ENCODE data around the gene ITIH5.

The ITIH5 gene

DNA sequence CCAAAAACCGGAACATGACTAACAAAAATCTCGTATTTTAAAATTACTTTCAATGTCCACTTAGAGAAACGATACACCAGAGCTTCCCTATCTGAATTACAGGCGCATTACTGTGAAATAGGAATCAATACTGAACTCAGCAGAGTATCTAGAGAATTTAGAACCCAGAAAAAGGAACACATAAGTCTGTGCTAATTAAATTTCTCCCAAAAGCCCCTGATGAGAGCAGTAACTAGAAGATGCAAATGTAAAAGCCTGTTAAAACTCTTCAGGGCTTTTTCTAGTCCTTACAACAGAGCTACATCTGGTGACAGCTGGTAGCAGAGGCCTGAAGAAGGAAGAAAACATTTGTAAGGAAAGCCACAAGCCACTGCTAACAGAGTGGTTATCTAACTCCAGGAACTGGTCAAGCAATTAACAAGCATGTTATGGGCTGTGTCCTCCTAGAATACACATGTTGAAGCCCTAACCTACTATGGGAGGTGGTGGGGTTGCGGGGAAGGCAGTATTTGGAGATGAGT, 24.2 kb downstream of the ITIH5 start:
- DNase-seq (no peak), ATAC-seq (replicated peaks) (no peak)
- H3K4me3 Mint-ChIP-seq = no peak overlapping the region
- peaks cover 50 to 56% of the 10 kb centered on the region in 2 donors for H3K27me3 Mint-ChIP-seq
- no peaks in the 10 kb centered on the region for H3K36me3 Mint-ChIP-seq (ENCODE audit: insufficient read depth)
- H3K27ac Mint-ChIP-seq = no peak overlapping the region
- H3K9me3 Mint-ChIP-seq = no peaks in the 10 kb centered on the region
- no peaks in the 10 kb centered on the region for H3K4me1 Mint-ChIP-seq (ENCODE audit: low read depth in 2 of 2)

DNA sequence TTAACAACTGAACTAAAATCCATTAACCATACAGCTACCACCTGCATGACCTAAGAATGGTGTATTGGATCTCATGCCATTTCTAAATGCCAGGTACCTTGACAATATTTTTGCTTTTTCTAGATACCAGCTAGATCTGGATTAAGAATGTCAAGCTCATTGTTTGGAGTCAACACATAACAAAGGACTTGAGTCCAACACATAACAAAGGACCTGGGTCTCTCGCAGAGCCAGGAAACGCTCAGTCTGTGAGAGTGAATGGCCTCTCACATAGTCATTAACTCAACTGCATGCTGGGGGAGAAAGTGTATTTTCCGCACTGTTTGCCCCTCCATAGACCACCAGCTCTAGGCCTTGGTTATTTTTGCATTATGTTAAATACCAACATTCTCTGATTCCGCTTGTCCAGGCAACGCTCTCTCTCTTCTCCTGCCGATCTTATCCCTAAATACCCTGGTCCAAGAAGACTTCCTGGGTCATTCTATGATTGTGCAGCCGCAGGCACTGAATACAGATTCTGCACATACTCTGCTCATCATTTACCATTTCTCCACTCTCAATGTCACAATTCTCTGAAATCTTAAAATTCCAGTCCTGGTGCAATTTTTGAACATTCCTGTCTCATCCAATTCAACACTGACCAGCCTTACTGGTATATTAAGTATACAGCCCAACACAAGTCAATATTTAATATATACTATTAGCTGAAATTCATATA, 31.2 kb downstream of the ITIH5 start:
- Mint-ChIP-seq H3K36me3 (ENCODE audit: insufficient read depth) (no peaks in the 10 kb centered on the region), H3K4me3 (no peak overlapping the region), H3K27ac (no peak overlapping the region), H3K27me3 (peaks cover 51 to 61% of the 10 kb centered on the region in 2 donors), H3K9me3 (no peaks in the 10 kb centered on the region), H3K4me1 (ENCODE audit: low read depth in 2 of 2) (no peaks in the 10 kb centered on the region)
- DNase-seq = no peak
- ATAC-seq (replicated peaks) = no peak

- Mint-ChIP-seq H3K36me3 (ENCODE audit: insufficient read depth) (no peaks in the 10 kb centered on the region), H3K4me1 (ENCODE audit: low read depth in 2 of 2) (no peaks in the 10 kb centered on the region), H3K27me3 (peaks cover 47 to 57% of the 10 kb centered on the region in 2 donors), H3K27ac (no peak overlapping the region), H3K4me3 (no peak overlapping the region), H3K9me3 (no peaks in the 10 kb centered on the region)
- DNase-seq (no peak), ATAC-seq (replicated peaks) (no peak)
Observed at GRCh38 chr10:7634142-7634894, 32.4 kb downstream of the ITIH5 start.

DNA sequence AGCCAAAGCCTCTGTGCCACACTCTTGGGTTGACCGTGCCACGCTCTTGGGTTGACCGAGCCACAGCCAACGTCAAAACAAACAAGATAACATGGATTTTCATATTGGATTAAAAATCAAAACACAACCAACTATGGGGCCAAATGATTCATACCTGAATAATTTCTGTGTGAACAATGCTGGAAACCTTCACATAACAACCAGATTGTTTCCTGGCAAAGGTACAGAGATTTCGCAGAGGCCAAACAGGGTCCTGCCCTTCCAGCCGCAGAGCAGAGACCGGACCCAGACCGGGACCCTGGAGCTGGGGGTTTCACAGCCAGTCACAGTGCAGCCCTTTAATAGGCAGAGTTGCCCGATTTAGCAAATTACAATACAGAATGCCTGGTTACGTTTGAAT, 40.5 kb downstream of the ITIH5 start:
- Mint-ChIP-seq H3K36me3 (ENCODE audit: insufficient read depth) (no peaks in the 10 kb centered on the region), H3K4me1 (ENCODE audit: low read depth in 2 of 2) (no peaks in the 10 kb centered on the region), H3K27ac (no peak overlapping the region), H3K9me3 (no peaks in the 10 kb centered on the region), H3K27me3 (peaks cover 20 to 36% of the 10 kb centered on the region in 2 donors), H3K4me3 (no peak overlapping the region)
- ATAC-seq (replicated peaks) = no peak
- DNase-seq = no peak

GRCh38 chr10:7625836-7626235, 40.9 kb downstream of the ITIH5 start:
- no peaks in the 10 kb centered on the region for H3K9me3 Mint-ChIP-seq
- no peak overlapping the region for H3K27ac Mint-ChIP-seq
- no peak for DNase-seq
- H3K4me3 Mint-ChIP-seq = no peak overlapping the region
- peaks cover 20 to 39% of the 10 kb centered on the region in 2 donors for H3K27me3 Mint-ChIP-seq
- no peaks in the 10 kb centered on the region for H3K4me1 Mint-ChIP-seq (ENCODE audit: low read depth in 2 of 2)
- ATAC-seq (replicated peaks) = no peak
- H3K36me3 Mint-ChIP-seq (ENCODE audit: insufficient read depth) = no peaks in the 10 kb centered on the region

- DNase-seq (no peak), ATAC-seq (replicated peaks) (no peak)
- Mint-ChIP-seq H3K36me3 (ENCODE audit: insufficient read depth) (no peaks in the 10 kb centered on the region), H3K9me3 (no peaks in the 10 kb centered on the region), H3K4me1 (ENCODE audit: low read depth in 2 of 2) (no peaks in the 10 kb centered on the region), H3K27ac (no peak overlapping the region), H3K27me3 (peaks cover 25 to 42% of the 10 kb centered on the region in 2 donors), H3K4me3 (no peak overlapping the region)
Observed at GRCh38 chr10:7625009-7625408, 41.8 kb downstream of the ITIH5 start.

GRCh38 chr10:7622969-7623368, 43.8 kb downstream of the ITIH5 start:
- Mint-ChIP-seq H3K9me3 (no peaks in the 10 kb centered on the region), H3K4me3 (no peak overlapping the region), H3K27me3 (peaks cover 44 to 45% of the 10 kb centered on the region in 2 donors), H3K36me3 (ENCODE audit: insufficient read depth) (no peaks in the 10 kb centered on the region), H3K27ac (no peak overlapping the region), H3K4me1 (ENCODE audit: low read depth in 2 of 2) (no peaks in the 10 kb centered on the region)
- no peak for ATAC-seq (replicated peaks)
- DNase-seq = no peak

- DNase-seq (no peak), ATAC-seq (replicated peaks) (no peak)
- no peak overlapping the region for H3K27ac Mint-ChIP-seq
- peaks cover 56 to 77% of the 10 kb centered on the region in 2 donors for H3K27me3 Mint-ChIP-seq
- H3K4me3 Mint-ChIP-seq = no peak overlapping the region
- no peaks in the 10 kb centered on the region for H3K4me1 Mint-ChIP-seq (ENCODE audit: low read depth in 2 of 2)
- no peaks in the 10 kb centered on the region for H3K36me3 Mint-ChIP-seq (ENCODE audit: insufficient read depth)
- no peaks in the 10 kb centered on the region for H3K9me3 Mint-ChIP-seq
Observed at GRCh38 chr10:7618461-7618860, 48.3 kb downstream of the ITIH5 start.

GRCh38 chr10:7611909-7612308, 54.9 kb downstream of the ITIH5 start:
- no peaks in the 10 kb centered on the region for H3K9me3 Mint-ChIP-seq
- H3K4me1 Mint-ChIP-seq (ENCODE audit: low read depth in 2 of 2) = no peaks in the 10 kb centered on the region
- H3K27me3 Mint-ChIP-seq = peaks cover 30 to 33% of the 10 kb centered on the region in 2 donors
- H3K27ac Mint-ChIP-seq = no peak overlapping the region
- no peak overlapping the region for H3K4me3 Mint-ChIP-seq
- ATAC-seq (replicated peaks) = no peak
- DNase-seq = no peak
- no peaks in the 10 kb centered on the region for H3K36me3 Mint-ChIP-seq (ENCODE audit: insufficient read depth)

DNA sequence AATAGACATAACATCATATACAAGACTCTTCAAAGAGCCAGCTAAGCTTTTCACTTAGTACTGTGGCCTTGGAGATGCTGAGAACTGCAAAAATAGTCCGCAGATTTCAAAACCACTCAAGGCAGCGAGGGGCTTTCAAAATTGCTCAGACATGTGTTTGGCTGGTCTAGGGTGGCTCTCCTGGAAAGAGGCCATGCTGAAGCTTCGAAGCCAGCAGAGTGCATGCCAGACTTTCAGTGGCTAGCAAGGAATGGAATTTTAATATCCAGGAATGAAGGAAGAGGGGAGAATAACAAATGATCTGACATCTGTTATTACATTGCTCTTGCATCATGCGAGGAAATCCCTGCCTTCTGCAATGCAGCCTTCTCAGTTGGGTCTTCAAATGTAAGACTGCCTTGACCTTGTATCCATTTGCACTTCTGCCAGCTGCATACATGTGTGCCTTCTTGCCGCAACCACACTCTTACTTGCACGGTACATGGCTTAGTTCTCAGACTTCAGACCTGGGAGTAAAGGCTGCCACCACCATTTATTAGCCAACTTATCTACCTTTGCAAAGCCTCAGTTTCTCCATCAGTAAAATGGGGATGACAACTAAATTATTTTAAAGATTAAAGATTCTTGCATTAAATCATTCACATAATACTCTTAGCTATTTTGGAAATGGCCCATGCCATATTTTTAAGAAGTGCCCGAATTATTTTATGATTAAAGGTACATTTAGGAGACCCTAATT, 55.9 kb downstream of the ITIH5 start:
- no peaks in the 10 kb centered on the region for H3K36me3 Mint-ChIP-seq (ENCODE audit: insufficient read depth)
- ATAC-seq (replicated peaks) = no peak
- H3K4me3 Mint-ChIP-seq = no peak overlapping the region

DNA sequence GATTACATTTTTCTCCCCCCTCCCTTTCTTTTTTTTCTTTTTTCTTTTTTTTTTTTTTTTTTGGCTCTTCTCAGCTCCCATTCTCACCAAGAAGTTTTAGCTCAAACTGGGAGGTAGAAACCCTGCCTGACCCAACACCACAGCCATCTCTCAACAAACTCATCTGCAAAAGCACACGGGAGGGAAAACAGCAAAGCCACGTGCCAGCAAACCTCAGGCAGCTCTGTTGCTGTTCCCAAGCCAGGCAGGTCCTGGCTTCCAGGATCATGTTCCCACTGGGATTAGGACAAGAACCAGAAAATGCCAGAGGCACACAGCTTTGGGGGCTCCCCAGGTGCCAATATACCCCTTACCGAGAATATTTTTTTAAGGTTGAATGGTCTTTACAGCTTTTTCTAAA, 56.7 kb downstream of the ITIH5 start:
- DNase-seq (no peak), ATAC-seq (replicated peaks) (no peak)
- Mint-ChIP-seq H3K36me3 (ENCODE audit: insufficient read depth) (no peaks in the 10 kb centered on the region), H3K4me3 (no peak overlapping the region), H3K27me3 (peaks cover 29 to 30% of the 10 kb centered on the region in 2 donors), H3K27ac (no peak overlapping the region), H3K4me1 (ENCODE audit: low read depth in 2 of 2) (no peaks in the 10 kb centered on the region), H3K9me3 (no peaks in the 10 kb centered on the region)

More for the DNA sequence above, 55.9 kb downstream of the ITIH5 start:
- DNase-seq = no peak
- peaks cover 25 to 28% of the 10 kb centered on the region in 2 donors for H3K27me3 Mint-ChIP-seq
- H3K9me3 Mint-ChIP-seq = no peaks in the 10 kb centered on the region
- H3K4me1 Mint-ChIP-seq (ENCODE audit: low read depth in 2 of 2) = no peaks in the 10 kb centered on the region
- H3K27ac Mint-ChIP-seq = no peak overlapping the region

DNA sequence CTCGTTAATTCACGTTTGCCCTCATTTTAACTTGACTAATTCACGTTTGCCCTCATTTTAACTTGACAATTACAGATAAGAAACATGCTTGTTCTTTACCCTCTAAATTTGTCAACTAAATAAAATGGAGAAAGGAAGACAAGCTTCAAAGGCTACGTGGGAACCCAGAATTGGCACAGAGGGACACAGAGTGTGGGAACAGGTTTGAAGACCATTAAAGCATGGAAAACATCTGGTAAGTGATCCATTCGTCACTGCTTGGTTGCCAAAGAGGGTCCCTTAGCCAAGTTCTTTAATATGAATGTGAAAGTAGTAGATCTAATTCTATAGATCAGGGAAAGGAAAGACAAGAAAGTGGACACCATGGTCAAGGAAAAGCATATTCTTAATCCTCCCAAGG, 57.2 kb downstream of the ITIH5 start:
- DNase-seq (no peak), ATAC-seq (replicated peaks) (no peak)
- no peak overlapping the region for H3K4me3 Mint-ChIP-seq
- H3K27me3 Mint-ChIP-seq = peaks cover 31 to 33% of the 10 kb centered on the region in 2 donors
- no peaks in the 10 kb centered on the region for H3K36me3 Mint-ChIP-seq (ENCODE audit: insufficient read depth)
- no peak overlapping the region for H3K27ac Mint-ChIP-seq
- H3K4me1 Mint-ChIP-seq (ENCODE audit: low read depth in 2 of 2) = no peaks in the 10 kb centered on the region
- no peaks in the 10 kb centered on the region for H3K9me3 Mint-ChIP-seq

GRCh38 chr10:7608001-7608400, 58.8 kb downstream of the ITIH5 start:
- Mint-ChIP-seq H3K27me3 (peaks cover 20 to 25% of the 10 kb centered on the region in 2 donors), H3K27ac (no peak overlapping the region)

More at GRCh38 chr10:7608001-7608400, 58.8 kb downstream of the ITIH5 start:
- ATAC-seq (replicated peaks) (no peak), DNase-seq (no peak)
- H3K4me3 Mint-ChIP-seq = no peak overlapping the region
- H3K36me3 Mint-ChIP-seq (ENCODE audit: insufficient read depth) = no peaks in the 10 kb centered on the region
- no peaks in the 10 kb centered on the region for H3K4me1 Mint-ChIP-seq (ENCODE audit: low read depth in 2 of 2)
- H3K9me3 Mint-ChIP-seq = no peaks in the 10 kb centered on the region
